BLaER1 treated with 17β-estradiol and CSF1 and Interleukin-3, amounts not matched to agents 10 nM and 100 nM (cell line): ENCODE data around the gene CRYL1.

Source experiments
- H3K27ac ChIP-seq, 11 experiments: shearing (Covaris generic); formaldehyde crosslinking; 2 replicates each; pipeline ENCODE4 v1.8.1; 2022
- H3K27me3 ChIP-seq, 11 experiments: shearing (Covaris generic); formaldehyde crosslinking; 2 replicates each; pipeline ENCODE4 v1.8.1; 2022
- H3K36me3 ChIP-seq, 11 experiments: shearing (Covaris generic); formaldehyde crosslinking; 2 replicates each; pipeline ENCODE4 v1.8.1; 2022
- H3K4me1 ChIP-seq, 10 experiments: shearing (Covaris generic); formaldehyde crosslinking; 2 replicates each; pipeline ENCODE4 v1.8.1; 2022
- H3K4me2 ChIP-seq, 11 experiments: shearing (Covaris generic); formaldehyde crosslinking; 2 replicates each; pipeline ENCODE4 v1.8.1; 2022
- H3K4me3 ChIP-seq, 10 experiments: shearing (Covaris generic); formaldehyde crosslinking; 2 replicates each; pipeline ENCODE4 v1.8.1; 2022
- H3K9ac ChIP-seq, 11 experiments: shearing (Covaris generic); formaldehyde crosslinking; 2 replicates each; pipeline ENCODE4 v1.8.1; 2022
- H3K9me3 ChIP-seq, 11 experiments: shearing (Covaris generic); formaldehyde crosslinking; replicated peaks in 1 of 11; 2 replicates each; pipeline ENCODE4 v1.8.1; 2022
- H4K20me1 ChIP-seq, 11 experiments: shearing (Covaris generic); formaldehyde crosslinking; 2 replicates each; pipeline ENCODE4 v1.8.1; 2022
- Cebpa-rat ChIP-seq, 11 experiments: shearing (Covaris generic); IDR thresholded peaks; 2 replicates each; pipeline ENCODE4 v1.8.1; 2022

CRYL1 gene

DNA sequence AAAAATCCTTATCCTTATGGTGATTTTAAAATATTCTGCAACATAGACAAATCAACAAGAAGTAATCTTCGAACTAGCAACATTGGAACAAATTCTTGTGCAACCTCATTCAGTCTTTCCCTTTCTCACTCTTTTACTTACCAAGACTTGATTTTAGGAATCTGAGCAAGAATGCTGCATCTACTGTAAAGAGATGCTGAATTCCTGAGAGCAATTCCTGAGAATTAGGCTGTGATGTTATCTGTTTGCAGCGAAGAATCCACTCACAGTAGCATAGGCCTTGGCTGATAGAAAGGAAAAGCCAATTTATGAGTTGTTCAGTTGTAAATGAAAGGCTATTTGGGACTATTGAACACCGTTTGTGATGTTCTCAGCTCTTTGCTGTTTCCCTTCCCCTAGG lies 144.3 kb downstream of the CRYL1 start:
- Histone ChIP-seq H3K27ac (no peak overlapping the region), H3K4me2 (no peak overlapping the region), H3K9me3 (peaks cover 0 to 1% (median 0%) of the 10 kb centered on the region in 11 experiments; a peak in 3 of 22 replicates), H3K4me3 (no peak overlapping the region), H3K9ac (no peak overlapping the region), H3K27me3 (no peaks in the 10 kb centered on the region; a peak in 1 of 22 replicates), H4K20me1 (no peaks in the 10 kb centered on the region), H3K36me3 (no peaks in the 10 kb centered on the region), H3K4me1 (no peaks in the 10 kb centered on the region)
- TF ChIP-seq Cebpa-rat (IDR thresholded peaks at IDR 0.05) = no peak

DNA sequence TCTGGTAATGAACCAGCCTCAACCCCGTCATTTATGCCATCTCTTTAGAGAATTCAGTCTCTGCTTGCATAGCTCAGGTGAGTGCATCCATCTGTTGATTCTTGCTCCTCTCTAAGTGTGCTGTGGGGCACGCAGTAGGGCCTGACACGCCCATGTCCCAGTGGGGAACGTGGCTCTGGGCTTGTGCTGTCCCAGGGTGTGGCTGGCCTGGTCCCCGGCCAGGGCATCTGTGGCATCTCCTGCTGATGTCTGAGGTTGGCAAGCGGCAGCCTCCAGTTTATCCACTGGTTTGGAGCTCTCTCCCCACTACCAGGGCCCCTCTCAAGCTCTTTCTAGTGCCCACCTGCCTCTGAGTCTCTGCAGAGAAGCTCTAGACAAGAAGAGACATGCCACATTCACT lies 146.9 kb downstream of the CRYL1 start:
- H3K9ac ChIP-seq = no peak overlapping the region
- H3K4me3 ChIP-seq = no peak overlapping the region
- no peaks in the 10 kb centered on the region for H4K20me1 ChIP-seq
- no peak for TF ChIP-seq Cebpa-rat (IDR thresholded peaks at IDR 0.05)
- no peaks in the 10 kb centered on the region for H3K27me3 ChIP-seq
- H3K9me3 ChIP-seq = no peaks in the 10 kb centered on the region
- H3K4me2 ChIP-seq = no peak overlapping the region
- no peak overlapping the region for H3K27ac ChIP-seq
- no peaks in the 10 kb centered on the region for H3K4me1 ChIP-seq
- no peaks in the 10 kb centered on the region for H3K36me3 ChIP-seq

DNA sequence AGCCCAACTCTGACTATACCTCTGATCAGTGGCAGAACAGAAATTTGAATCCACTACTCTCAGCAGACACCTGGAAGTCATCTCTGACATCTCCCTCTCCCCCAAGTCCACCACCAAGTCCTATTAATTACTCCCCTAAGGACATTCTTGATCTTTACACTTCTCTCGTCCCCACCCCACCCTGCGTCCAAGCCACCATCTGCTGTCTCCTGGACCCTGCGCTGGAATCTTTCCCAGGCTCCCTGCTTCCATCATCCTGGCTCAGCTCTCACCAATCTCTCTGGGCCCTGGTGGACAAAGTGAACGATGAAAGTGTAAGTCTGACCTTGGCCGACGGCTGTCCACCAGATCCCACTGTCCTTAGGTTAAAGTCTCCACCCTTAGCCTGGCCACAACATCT lies 147.9 kb downstream of the CRYL1 start:
- Histone ChIP-seq H4K20me1 (no peaks in the 10 kb centered on the region), H3K4me1 (no peaks in the 10 kb centered on the region), H3K27ac (no peak overlapping the region), H3K4me2 (no peak overlapping the region), H3K9me3 (peaks cover 0 to 3% (median 0%) of the 10 kb centered on the region in 11 experiments; a peak in 2 of 22 replicates), H3K4me3 (no peak overlapping the region), H3K27me3 (no peaks in the 10 kb centered on the region), H3K36me3 (no peaks in the 10 kb centered on the region), H3K9ac (no peak overlapping the region)
- no peak for TF ChIP-seq Cebpa-rat (IDR thresholded peaks at IDR 0.05)

DNA sequence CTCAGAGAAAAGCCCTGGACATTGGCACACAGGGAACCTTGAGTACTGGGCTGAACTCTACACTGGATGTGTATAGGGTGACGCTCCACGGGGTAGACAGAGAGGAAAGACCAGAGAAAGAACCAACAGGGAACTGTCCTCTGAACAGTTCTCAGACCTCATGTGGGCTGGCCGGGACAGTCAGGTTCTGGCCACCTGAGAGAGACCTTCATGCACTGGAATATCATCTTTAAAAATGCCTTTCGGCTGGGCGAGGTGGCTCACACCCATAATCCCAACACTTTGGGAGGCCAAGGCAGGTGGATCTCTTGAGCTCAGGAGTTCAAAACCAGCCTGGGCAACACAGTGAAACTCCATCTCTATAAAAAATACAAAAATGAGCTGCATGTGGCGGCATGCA lies 149.8 kb downstream of the CRYL1 start:
- no peak overlapping the region for H3K27ac ChIP-seq
- no peak overlapping the region for H3K4me3 ChIP-seq
- no peak overlapping the region for H3K9ac ChIP-seq
- H3K4me1 ChIP-seq = no peaks in the 10 kb centered on the region
- no peaks in the 10 kb centered on the region for H4K20me1 ChIP-seq
- H3K36me3 ChIP-seq = no peaks in the 10 kb centered on the region
- no peaks in the 10 kb centered on the region for H3K27me3 ChIP-seq
- no peak for TF ChIP-seq Cebpa-rat (IDR thresholded peaks at IDR 0.05)
- no peak overlapping the region for H3K4me2 ChIP-seq
- peaks cover 0 to 5% (median 0%) of the 10 kb centered on the region in 11 experiments; a peak in 2 of 22 replicates for H3K9me3 ChIP-seq

DNA sequence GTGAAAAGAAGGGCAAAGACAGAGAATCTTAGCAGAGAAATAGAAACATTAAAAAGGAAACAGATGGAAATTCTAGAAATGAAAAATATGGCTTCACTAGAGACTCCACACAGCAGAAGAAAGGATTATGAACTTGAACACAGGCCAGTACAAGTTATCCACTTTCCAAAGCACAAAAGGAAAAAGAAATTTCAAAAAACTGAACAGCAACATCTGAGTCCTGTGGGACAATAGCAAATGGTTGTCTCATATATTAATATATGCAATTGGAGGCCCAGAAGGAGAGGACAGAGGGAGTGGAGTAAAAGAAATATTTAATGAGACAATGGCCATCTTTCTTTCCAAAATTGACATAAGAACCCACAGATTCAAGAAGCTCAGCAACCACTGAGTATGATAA lies 151.8 kb downstream of the CRYL1 start:
- Histone ChIP-seq H3K9me3 (peaks cover 0 to 5% (median 0%) of the 10 kb centered on the region in 11 experiments; a peak in 2 of 22 replicates), H3K4me2 (no peak overlapping the region), H3K36me3 (no peaks in the 10 kb centered on the region), H3K27me3 (no peaks in the 10 kb centered on the region), H3K27ac (no peak overlapping the region), H4K20me1 (no peaks in the 10 kb centered on the region), H3K9ac (no peak overlapping the region), H3K4me3 (no peak overlapping the region), H3K4me1 (peaks cover 0 to 15% (median 10%) of the 10 kb centered on the region in 10 experiments; a peak in 13 of 20 replicates)
- TF ChIP-seq Cebpa-rat (IDR thresholded peaks at IDR 0.05) = no peak

DNA sequence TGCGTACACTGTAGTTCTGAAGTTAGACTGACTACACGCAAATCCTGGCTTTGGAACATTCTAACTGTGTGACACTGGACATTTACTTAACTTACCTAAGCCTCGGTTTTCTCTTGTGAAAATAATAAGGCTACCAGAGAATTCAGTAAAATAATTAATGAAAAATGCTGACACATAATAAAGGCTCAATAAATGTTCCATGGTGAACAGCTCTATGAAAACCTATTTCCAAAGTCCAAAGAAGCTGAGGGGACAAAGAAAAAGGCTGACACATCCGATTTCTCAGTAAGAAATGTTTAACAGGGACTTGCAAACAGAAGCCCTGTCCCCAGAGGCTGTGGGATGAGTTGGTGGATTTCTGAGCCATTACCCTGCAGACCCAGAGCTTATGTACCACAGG lies 153.8 kb downstream of the CRYL1 start:
- no peak for TF ChIP-seq Cebpa-rat (IDR thresholded peaks at IDR 0.05)
- no peak overlapping the region for H3K27ac ChIP-seq
- no peak overlapping the region for H3K9ac ChIP-seq
- H3K4me2 ChIP-seq = no peak overlapping the region
- H3K27me3 ChIP-seq = no peaks in the 10 kb centered on the region
- H3K36me3 ChIP-seq = no peaks in the 10 kb centered on the region
- H4K20me1 ChIP-seq = no peaks in the 10 kb centered on the region
- H3K9me3 ChIP-seq = peaks cover 0 to 5% (median 0%) of the 10 kb centered on the region in 11 experiments; a peak in 4 of 22 replicates
- no peak overlapping the region for H3K4me3 ChIP-seq
- peaks cover 0 to 15% (median 10%) of the 10 kb centered on the region in 10 experiments; a peak in 13 of 20 replicates for H3K4me1 ChIP-seq

DNA sequence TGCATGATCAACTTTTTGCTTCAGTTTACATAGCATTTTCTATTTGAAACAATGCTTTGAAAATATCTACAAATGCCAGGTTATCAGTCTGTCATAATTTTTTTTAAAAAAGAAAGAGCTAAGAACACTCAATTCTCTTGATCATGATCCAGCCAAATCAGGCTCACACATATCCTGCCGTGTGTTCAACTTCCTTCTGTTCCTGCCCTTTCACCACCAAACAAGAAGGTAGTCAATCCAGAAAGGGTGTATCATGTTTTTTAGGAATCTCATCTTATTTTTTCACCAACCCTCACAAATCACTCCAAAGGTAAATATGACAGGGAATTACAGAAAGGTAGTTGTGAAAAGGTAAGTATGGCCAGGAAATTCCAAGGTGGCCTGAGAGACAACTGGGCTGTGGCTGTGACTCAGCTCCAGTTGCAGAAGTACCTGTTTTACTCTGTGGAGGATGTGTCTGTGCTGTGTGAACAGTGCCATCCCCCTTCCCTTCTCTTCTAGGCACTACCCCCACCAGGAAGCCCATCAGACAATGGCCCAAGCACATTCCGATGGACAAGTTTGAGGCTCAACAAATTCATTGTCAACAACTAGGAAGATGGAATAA lies 154.7 kb downstream of the CRYL1 start:
- Histone ChIP-seq H3K4me3 (no peak overlapping the region), H3K27ac (no peak overlapping the region), H3K4me1 (peaks cover 0 to 15% (median 10%) of the 10 kb centered on the region in 10 experiments; a peak in 13 of 20 replicates), H3K36me3 (no peaks in the 10 kb centered on the region), H3K9ac (no peak overlapping the region), H3K27me3 (no peaks in the 10 kb centered on the region), H4K20me1 (no peaks in the 10 kb centered on the region), H3K4me2 (no peak overlapping the region; a peak in 1 of 22 replicates), H3K9me3 (peaks cover 0 to 5% (median 0%) of the 10 kb centered on the region in 11 experiments; a peak in 5 of 22 replicates)
- TF ChIP-seq Cebpa-rat (IDR thresholded peaks at IDR 0.05) = no peak

DNA sequence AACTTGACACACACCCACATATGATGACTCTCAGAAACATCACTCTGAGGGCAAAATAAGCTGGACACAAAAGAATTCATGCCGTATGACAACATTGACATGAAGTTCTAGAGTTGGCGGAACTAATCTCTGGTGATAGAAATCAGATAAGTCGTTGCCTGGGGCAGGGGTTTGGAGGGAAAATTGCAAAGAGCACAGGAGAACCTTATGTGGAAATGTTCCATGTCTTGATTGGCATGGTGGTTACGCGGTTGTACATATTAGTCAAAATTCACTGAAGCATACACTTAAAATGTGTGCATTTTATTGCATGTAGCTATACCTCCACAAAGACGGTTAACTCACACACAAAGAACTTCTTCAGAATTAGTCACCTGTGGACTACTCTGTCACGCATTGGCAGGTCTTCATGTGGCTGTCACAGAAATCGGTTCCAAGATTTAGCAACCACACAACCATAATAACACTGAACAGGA lies 155.7 kb downstream of the CRYL1 start:
- H3K36me3 ChIP-seq = no peaks in the 10 kb centered on the region
- H3K27me3 ChIP-seq = no peaks in the 10 kb centered on the region
- H3K9me3 ChIP-seq = peaks cover 0 to 5% (median 0%) of the 10 kb centered on the region in 11 experiments; a peak in 5 of 22 replicates
- peaks cover 0 to 15% (median 10%) of the 10 kb centered on the region in 10 experiments; a peak in 13 of 20 replicates for H3K4me1 ChIP-seq
- TF ChIP-seq Cebpa-rat (IDR thresholded peaks at IDR 0.05) = no peak
- H3K9ac ChIP-seq = no peak overlapping the region
- no peaks in the 10 kb centered on the region for H4K20me1 ChIP-seq
- H3K4me2 ChIP-seq = peak overlapping the region in 8 of 11 experiments; percentile 11 to 48 (median 24); a peak in 12 of 22 replicates
- no peak overlapping the region for H3K4me3 ChIP-seq
- no peak overlapping the region for H3K27ac ChIP-seq

DNA sequence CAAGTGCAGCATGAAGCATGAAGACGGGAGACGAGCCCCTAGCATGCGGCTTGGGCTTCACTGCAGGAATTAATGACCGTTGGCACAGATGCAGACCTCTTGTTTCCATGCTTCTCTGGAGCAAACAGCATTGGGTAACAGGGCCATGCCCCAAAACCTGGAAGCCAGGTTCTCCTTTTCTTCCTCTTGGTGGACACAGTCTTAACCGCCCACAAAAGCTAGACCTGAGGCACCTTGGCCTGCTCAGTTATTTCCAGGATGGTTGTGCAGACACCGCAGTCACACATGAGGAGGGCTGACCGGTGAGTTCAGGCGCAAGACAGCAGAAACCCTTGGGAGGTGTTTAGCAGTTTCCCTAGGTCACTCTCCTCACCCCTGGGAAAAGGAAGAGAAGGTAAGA lies 159.6 kb downstream of the CRYL1 start:
- Histone ChIP-seq H4K20me1 (no peaks in the 10 kb centered on the region), H3K27ac (no peak overlapping the region), H3K4me3 (no peak overlapping the region), H3K9me3 (peaks cover 0 to 4% (median 0%) of the 10 kb centered on the region in 11 experiments; a peak in 3 of 22 replicates), H3K27me3 (no peaks in the 10 kb centered on the region), H3K4me1 (peaks cover 0 to 15% (median 10%) of the 10 kb centered on the region in 10 experiments; a peak in 13 of 20 replicates), H3K4me2 (no peak overlapping the region), H3K36me3 (no peaks in the 10 kb centered on the region), H3K9ac (no peak overlapping the region)
- no peak for TF ChIP-seq Cebpa-rat (IDR thresholded peaks at IDR 0.05)

DNA sequence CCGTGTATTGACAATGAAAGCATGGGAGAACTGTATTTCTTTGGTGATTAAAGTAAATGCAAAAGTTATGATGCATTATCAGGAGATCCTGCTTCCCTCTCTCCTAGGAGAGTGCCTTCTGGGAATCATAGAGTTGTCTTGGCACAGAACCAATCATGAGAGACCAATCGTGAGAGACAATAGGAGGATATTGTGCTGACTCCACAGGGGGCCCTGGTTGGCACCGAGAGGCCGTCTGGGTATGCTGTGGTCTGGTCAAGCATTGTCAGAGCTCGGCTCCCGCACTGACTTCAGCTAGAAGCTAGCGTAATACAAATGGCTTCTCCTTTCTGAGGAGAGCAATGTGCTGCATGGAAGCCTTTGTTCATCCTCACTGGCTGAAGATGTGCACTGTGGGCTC lies 162.1 kb downstream of the CRYL1 start:
- H3K4me1 ChIP-seq = peaks cover 0 to 12% (median 0%) of the 10 kb centered on the region in 10 experiments; a peak in 4 of 20 replicates
- H3K27me3 ChIP-seq = no peaks in the 10 kb centered on the region
- H3K4me3 ChIP-seq = no peak overlapping the region
- no peak overlapping the region for H3K9ac ChIP-seq
- no peak overlapping the region for H3K27ac ChIP-seq
- peaks cover 0 to 4% (median 0%) of the 10 kb centered on the region in 11 experiments; a peak in 3 of 22 replicates for H3K9me3 ChIP-seq
- H3K4me2 ChIP-seq = no peak overlapping the region
- TF ChIP-seq Cebpa-rat (IDR thresholded peaks at IDR 0.05) = no peak
- H4K20me1 ChIP-seq = no peaks in the 10 kb centered on the region
- H3K36me3 ChIP-seq = no peaks in the 10 kb centered on the region
